CD4-positive, alpha-beta T cell treated with Interleukin-17A for 4 hours (primary cell): ENCODE data around the gene LUZP2.

ENCODE experiments used
- DNase-seq: peaks from one replicate; pipeline ENCODE4 v3.0.0-alpha.2; 2020; ENCODE audit warnings: mixed read lengths

LUZP2 gene

DNA sequence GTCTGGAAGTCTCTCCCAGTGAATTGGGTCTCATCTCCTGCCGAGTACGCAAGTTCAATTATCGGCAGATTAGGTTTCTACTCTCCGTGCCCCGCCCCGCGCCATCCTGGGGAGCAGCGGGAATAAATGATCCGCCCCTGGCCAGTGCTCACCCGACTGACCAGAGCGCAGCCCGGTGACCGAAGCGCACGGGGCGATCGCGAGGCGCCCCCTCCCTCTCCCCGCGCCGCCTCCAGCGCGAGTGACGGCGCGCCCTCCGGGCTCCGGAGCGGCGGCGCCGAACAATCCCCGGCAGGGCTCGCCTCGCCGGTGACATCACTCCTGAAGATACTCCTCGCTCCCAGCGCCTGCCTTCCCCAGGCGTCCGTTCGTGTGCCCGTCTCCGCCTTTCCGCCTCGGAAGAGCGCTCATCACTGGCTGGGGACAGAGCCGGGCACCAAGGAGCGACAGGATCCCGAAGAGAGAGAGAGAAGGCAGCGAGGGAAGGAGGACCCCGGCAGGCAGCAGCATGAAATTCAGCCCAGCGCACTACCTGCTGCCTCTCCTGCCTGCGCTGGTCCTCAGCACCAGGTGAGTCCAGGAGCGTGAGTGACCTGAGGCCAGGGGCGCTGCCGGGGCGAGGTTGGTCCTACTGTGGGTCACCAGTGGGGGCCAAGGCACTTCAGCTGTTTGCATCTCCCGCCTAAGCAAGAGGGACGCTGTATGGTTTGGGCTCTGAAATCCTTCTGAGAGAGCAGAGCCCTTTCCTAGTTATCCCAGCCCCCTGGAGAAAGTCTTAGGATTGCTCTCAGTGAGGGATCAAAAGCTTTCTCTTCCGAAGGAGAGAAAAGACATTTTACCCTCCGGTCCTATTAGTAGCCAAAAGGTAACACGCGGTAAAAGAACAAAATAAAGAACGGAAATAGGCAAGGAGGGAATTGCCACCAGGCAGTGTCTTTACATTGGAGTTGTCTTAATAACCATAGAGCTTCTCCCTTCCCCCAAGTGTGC lies at the start of gene LUZP2:
Gene LUZP2 (plus strand): TSS at position 318 of the 990 bp plus-strand sequence.
- DNase-seq = no peak

GRCh38 chr11:24453129-24453718 lies 43.6 kb upstream of the LUZP2 start:
- DNase-seq = no peak

DNA sequence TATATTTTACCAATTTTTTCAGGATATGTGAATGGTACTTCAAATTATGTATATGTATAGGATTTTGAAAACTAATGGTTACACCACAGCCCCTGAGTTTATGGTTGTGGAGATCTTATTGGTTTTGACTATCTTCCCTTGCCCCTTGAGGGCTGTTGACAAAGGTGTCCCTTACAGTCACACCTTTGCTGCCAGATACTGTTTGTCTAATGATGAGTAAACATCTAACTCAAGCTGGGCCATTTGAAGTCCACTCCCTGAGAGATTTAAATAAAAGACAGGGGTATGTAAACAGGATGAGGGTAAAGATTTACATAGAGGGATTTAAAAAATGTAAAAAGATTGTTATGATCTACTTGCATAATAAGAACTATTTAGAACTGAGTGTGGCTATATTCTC lies 38.9 kb upstream of the LUZP2 start:
- DNase-seq = no peak

DNA sequence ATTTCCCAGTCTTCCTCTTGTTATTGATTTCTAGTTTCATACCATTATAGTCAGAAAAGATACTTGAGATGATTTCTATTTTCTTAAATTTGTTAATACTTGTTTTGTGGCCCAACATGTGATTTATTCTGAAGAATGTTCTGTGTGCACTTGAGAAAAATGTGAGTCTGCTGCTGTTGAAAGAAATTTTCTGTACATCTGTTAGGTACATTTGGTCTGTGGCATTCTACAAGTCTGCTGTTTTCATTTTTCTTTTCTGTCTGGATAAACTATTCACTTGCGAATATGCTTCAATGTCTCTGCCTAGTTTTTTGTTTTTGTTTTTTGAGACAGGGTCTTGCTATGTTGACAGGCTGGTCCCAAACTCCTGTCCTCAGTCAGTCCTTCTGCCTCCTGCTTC lies 26.4 kb upstream of the LUZP2 start:
- no peak for DNase-seq

DNA sequence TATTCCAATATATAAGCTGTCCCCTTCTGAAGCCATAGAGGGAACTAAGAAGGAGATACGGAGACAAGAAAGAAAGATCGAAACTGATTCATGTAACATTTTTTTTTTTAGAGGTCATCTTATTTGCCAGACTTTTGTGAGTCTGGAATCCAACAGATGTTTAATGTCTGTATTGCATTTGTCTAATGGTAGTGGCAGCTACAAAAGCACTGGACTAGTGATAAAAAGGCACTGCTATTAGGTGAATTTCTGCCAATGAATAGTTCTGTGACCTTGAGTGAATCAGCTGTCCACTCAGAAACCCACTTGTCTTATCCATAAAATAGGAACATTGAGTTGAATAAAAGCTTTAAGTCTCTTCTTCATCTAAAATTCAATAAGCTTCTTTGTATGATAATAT lies 25.8 kb upstream of the LUZP2 start:
- DNase-seq = no peak

DNA sequence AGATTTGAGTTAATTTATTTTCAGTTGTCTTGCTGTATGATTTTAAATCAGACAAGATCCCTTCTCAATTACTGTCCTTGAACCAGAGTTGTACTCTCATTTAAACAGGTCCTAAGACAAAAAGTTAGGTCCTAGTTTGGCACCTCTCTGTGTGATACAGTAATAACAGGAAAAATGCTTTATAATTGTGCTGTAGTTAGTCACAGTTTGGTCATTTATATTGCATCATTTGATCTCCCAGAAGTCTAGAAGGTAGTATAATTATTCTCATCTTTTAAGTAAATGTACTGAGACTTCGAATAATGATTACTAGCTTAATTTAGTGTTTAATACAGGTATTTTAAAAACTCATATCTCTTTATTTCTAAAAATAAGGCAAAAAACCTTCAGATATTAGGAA lies 18.1 kb upstream of the LUZP2 start:
- no peak for DNase-seq

- DNase-seq = no peak
These were observed 7.4 kb upstream of the LUZP2 start for GRCh38 chr11:24489477-24489876.

DNA sequence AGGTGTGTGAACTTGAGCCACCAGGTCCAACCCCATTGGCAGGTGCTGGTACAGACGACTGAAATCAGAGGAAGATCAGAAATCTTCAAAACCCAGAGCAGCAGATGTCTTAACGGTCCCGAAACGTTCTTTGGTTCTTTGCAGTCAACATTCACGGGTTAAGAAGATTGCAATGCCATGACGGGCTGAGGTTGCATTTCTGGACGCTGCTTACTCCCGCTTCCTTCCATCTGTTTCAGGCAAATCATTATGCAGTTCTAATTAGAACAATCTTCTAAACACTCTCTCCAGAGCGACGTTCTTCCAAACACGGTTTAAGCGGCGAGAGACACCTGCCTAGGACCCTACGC lies 492 bp upstream of the LUZP2 start:
- DNase-seq = no peak

GRCh38 chr11:24497831-24498230 lies 978 bp downstream of the LUZP2 start:
- DNase-seq = no peak

DNA sequence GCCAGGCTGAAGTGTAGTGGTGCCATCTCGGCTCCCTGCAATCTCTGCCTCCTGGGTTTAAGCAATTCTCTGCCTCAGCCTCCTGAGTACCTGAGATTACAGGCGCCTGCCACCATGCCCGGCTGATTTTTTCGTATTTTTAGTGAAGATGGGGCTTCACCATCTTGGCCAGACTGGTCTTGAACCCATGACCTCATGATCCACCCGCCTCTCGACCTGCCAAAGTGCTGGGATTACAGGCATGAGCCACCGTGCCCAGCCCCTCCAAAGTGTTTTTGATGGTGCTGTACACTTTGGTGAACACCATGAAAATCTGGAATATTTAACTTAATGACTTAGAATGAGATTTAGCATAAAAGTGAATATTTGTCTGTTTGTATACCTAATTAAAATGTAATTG lies 5.6 kb downstream of the LUZP2 start:
- no peak for DNase-seq

GRCh38 chr11:24509114-24509513 lies 12.3 kb downstream of the LUZP2 start:
- DNase-seq = no peak

- no peak for DNase-seq
These were observed 14.7 kb downstream of the LUZP2 start for GRCh38 chr11:24511511-24511910.

DNA sequence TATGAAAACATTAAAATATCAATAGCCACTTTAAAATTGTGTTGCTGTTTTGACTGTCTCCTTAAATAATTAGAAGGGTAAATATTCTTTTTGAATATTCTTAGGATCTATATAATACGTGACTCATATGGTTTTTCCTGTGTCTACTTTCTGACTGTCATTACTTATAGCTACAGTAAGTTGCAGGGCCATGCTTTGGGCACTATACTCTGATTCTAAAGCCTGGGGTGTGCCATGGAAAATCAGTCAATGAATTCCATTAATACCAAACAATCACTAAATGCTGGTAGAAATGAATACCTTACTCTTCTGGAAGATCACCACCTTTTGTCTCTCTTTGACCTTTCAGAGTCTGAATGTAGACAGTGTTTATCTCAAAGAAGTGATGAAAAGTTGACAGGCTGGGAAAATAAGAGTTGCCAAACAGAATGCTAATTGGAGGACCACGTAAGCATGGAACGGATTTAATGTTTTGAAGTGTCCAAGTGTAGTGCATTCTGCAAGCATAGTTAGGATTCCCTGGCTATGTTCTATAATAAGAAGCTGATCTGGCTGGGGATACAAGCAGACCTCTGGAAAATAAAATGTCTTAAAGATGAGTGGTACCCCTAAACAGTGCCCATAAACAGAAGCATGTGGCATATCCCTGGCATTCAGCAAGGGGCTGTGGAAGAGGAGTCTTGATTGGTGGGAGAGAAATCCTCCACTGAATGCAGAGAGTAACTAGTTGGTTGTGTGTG lies 16.8 kb downstream of the LUZP2 start:
- DNase-seq = no peak

GRCh38 chr11:24514219-24514594 lies 17.4 kb downstream of the LUZP2 start:
- DNase-seq = no peak

DNA sequence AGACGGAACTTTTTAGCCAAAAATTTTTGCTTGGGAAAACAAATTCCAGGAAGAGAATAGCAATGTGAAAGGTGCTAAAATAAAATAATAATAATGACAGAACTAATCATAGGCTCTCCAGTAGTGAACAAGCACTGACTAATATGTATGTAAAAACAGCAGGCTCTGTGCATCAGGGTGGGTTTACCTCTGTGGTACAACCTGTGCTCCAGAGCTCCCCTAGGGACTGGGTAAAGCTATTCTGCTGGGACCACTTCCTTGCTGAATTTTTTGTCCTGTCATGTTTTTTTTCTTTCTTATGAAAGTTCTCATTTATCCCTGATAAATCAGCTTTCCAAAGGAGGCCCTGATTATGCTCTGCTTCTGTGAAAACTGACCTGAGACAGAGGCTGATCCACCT lies 18.8 kb downstream of the LUZP2 start:
- DNase-seq = no peak

GRCh38 chr11:24516638-24517037 lies 19.8 kb downstream of the LUZP2 start:
- DNase-seq = no peak

GRCh38 chr11:24521601-24522000 lies 24.7 kb downstream of the LUZP2 start:
- DNase-seq = no peak

- no peak for DNase-seq
These were observed 27.3 kb downstream of the LUZP2 start for GRCh38 chr11:24524156-24524555.

DNA sequence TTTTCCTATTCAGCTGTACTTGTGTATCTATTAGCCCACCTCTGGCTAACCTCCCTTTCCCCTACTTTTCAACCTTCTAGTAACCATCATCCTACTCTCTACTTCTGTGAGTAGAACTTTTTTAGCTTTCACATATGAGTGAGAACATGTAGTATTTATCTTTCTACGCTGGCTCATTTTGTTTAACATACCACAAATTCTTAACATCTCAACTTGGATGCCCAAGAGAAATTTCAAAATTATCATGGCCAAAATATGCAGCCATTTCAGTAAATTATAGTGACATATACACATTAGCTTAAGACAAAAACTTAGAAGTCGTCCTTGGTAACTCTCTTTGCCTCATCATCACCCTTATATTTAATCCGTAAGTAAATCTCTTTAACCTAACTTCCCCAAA lies 34.7 kb downstream of the LUZP2 start:
- no peak for DNase-seq

DNA sequence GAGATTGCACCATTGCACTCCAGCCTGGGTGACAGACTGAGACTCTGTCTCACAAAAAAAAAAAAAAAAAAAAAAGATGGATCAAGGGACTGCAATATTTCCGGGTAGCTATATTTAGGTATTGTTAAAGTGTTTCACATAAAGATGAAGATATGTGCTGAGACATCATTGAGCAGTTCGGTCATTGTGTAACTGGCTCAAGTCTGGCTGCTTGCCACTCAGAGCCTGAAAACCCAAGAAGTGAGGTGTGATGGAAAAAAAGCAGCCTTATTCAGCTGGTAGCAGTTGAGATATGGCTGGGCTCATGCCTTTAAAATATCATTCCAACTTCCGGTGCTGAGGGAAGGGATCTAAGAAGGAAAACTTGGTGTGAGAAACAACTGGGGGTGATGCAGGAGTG lies 46.9 kb downstream of the LUZP2 start:
- DNase-seq = no peak

- DNase-seq = no peak
These were observed 59.8 kb downstream of the LUZP2 start for GRCh38 chr11:24556693-24557092.

DNA sequence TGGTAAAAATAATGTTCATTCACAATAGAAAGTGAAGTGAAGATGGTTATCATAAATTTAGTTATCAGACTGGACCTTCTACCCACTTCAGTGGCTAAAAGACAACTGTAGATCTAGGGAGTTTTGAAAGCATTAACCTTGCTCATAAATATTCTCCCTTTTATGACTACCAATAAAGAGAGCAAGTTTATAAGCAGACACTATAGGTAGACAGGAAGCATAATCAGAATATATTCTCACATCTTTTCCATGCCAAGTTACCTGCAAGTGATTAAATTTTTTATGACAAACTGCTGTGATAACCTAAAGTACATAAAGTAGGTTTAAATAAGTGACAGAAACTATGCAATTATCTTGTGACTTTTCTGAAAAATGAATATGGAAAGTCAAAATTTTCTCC lies 62.5 kb downstream of the LUZP2 start:
- no peak for DNase-seq

GRCh38 chr11:24560324-24560723 lies 63.5 kb downstream of the LUZP2 start:
- no peak for DNase-seq

- DNase-seq = no peak
These were observed 70.5 kb downstream of the LUZP2 start for GRCh38 chr11:24567380-24567779.
